Measurements from ENCODE around the gene EIF4A2.

GRCh38 chr3:186825294-186825821 lies 42.0 kb downstream of the EIF4A2 start:
- no peak for TF ChIP-seq CTCF (IDR thresholded peaks at IDR 0.05)
- TF ChIP-seq POLR2A (IDR thresholded peaks at IDR 0.05): no peak
